Glutamatergic neuron (in vitro differentiated cells): ENCODE measurements around the gene FBXO42. TPM values are rescaled to one million over a fixed set of nuclear protein-coding genes. Genes with fewer than 3 reads are reported as not detected.

ENCODE experiments used
- DNase-seq: peaks from one replicate; pipeline ENCODE4 v3.0.0; 2022
- H3K27ac Mint-ChIP-seq: one replicate; pipeline ENCODE4 v1.8.0; 2020; ENCODE audit warnings: mild to moderate bottlenecking, mixed read lengths, inconsistent platforms; ENCODE audit not compliant: unreplicated experiment
- H3K27me3 Mint-ChIP-seq: one replicate; pipeline ENCODE4 v1.8.0; 2020; ENCODE audit warnings: mild to moderate bottlenecking, moderate library complexity, mixed read lengths, inconsistent platforms; ENCODE audit not compliant: unreplicated experiment
- H3K36me3 Mint-ChIP-seq: one replicate; pipeline ENCODE4 v1.8.0; 2020; ENCODE audit warnings: mild to moderate bottlenecking, mixed read lengths, inconsistent platforms; ENCODE audit not compliant: unreplicated experiment
- H3K4me1 Mint-ChIP-seq: one replicate; pipeline ENCODE4 v1.8.0; 2020; ENCODE audit warnings: mild to moderate bottlenecking, low read depth, mixed read lengths, inconsistent platforms; ENCODE audit not compliant: unreplicated experiment
- H3K4me3 Mint-ChIP-seq: one replicate; pipeline ENCODE4 v1.8.0; 2020; ENCODE audit warnings: mild to moderate bottlenecking, mixed read lengths, inconsistent platforms; ENCODE audit not compliant: unreplicated experiment
- H3K9me3 Mint-ChIP-seq: one replicate; pipeline ENCODE4 v1.8.0; 2020; ENCODE audit warnings: mild to moderate bottlenecking, moderate library complexity, mixed read lengths, inconsistent platforms; ENCODE audit not compliant: unreplicated experiment
- total RNA-seq: library from RNA; stranded (reverse); fragmentation: NEBNext Ultra II Directional; extraction: Animal tissue kit (Norgen Biotek cat#: 25700); gene quantifications from one replicate; pipeline ENCODE4 v1.2.1, GENCODE V29; 2021; ENCODE audit not compliant: unreplicated experiment
- TF ChIP-seq, protein P1 (sequence below): fragments of 200-600 bp; sonication (generic); IDR thresholded peaks from one replicate; pipeline ENCODE4 v1.5.0; 2021; ENCODE audit not compliant: partially characterized antibody, unreplicated experiment

Gene FBXO42
- total RNA-seq, 1 donor from 2014 or later = 27.7 TPM

DNA sequence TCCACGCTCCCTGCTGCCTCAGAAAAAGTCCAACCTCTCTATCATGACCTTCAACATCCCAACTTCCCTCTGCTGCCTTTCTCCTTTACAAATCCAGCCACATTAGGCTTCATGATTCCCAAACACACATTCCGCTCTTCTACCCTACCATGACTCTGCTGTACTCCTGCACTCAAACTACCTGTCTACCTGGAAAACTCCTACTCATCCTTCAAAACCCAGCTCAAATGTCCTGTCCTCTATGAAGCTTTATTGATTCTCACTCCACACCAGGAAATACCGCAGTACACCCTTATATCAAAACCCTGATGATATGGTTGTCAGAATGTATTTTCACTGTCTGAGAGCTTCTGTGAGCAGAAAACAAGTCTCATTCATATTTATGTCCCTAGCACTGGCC lies 148.7 kb downstream of the FBXO42 start:
- DNase-seq = no peak
- Mint-ChIP-seq H3K27ac (no peak overlapping the region), H3K4me1 (no peaks in the 10 kb centered on the region), H3K4me3 (no peak overlapping the region), H3K36me3 (no peaks in the 10 kb centered on the region), H3K27me3 (peaks cover 5% of the 10 kb centered on the region), H3K9me3 (peaks cover 3% of the 10 kb centered on the region)
- TF ChIP-seq, protein P1, sequence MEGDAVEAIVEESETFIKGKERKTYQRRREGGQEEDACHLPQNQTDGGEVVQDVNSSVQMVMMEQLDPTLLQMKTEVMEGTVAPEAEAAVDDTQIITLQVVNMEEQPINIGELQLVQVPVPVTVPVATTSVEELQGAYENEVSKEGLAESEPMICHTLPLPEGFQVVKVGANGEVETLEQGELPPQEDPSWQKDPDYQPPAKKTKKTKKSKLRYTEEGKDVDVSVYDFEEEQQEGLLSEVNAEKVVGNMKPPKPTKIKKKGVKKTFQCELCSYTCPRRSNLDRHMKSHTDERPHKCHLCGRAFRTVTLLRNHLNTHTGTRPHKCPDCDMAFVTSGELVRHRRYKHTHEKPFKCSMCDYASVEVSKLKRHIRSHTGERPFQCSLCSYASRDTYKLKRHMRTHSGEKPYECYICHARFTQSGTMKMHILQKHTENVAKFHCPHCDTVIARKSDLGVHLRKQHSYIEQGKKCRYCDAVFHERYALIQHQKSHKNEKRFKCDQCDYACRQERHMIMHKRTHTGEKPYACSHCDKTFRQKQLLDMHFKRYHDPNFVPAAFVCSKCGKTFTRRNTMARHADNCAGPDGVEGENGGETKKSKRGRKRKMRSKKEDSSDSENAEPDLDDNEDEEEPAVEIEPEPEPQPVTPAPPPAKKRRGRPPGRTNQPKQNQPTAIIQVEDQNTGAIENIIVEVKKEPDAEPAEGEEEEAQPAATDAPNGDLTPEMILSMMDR = no peak

- TF ChIP-seq, protein P1 = no peak
- no peak overlapping the region for H3K27ac Mint-ChIP-seq
These were observed 149.7 kb downstream of the FBXO42 start for GRCh38 chr1:16202281-16203210.

GRCh38 chr1:16199700-16200099 lies 152.6 kb downstream of the FBXO42 start:
- H3K4me1 Mint-ChIP-seq = no peaks in the 10 kb centered on the region

More at GRCh38 chr1:16202281-16203210, 149.7 kb downstream of the FBXO42 start:
- no peaks in the 10 kb centered on the region for H3K4me1 Mint-ChIP-seq
- no peak for DNase-seq
- no peak overlapping the region for H3K4me3 Mint-ChIP-seq
- H3K36me3 Mint-ChIP-seq = no peaks in the 10 kb centered on the region
- peaks cover 3% of the 10 kb centered on the region for H3K9me3 Mint-ChIP-seq
- peaks cover 5% of the 10 kb centered on the region for H3K27me3 Mint-ChIP-seq

GRCh38 chr1:16199157-16199501 lies 153.2 kb downstream of the FBXO42 start:
- H3K36me3 Mint-ChIP-seq = no peaks in the 10 kb centered on the region
- no peak overlapping the region for H3K27ac Mint-ChIP-seq
- no peak for DNase-seq
- TF ChIP-seq, protein P1 = no peak
- no peaks in the 10 kb centered on the region for H3K4me1 Mint-ChIP-seq
- peaks cover 7% of the 10 kb centered on the region for H3K9me3 Mint-ChIP-seq
- H3K4me3 Mint-ChIP-seq = no peak overlapping the region
- H3K27me3 Mint-ChIP-seq = peaks cover 2% of the 10 kb centered on the region

More at GRCh38 chr1:16199700-16200099, 152.6 kb downstream of the FBXO42 start:
- DNase-seq = no peak
- H3K27ac Mint-ChIP-seq = no peak overlapping the region
- peaks cover 2% of the 10 kb centered on the region for H3K27me3 Mint-ChIP-seq
- H3K4me3 Mint-ChIP-seq = no peak overlapping the region
- H3K36me3 Mint-ChIP-seq = no peaks in the 10 kb centered on the region
- TF ChIP-seq, protein P1 = no peak
- peaks cover 7% of the 10 kb centered on the region for H3K9me3 Mint-ChIP-seq

GRCh38 chr1:16198444-16199156 lies 153.7 kb downstream of the FBXO42 start:
- Mint-ChIP-seq H3K9me3 (peaks cover 7% of the 10 kb centered on the region), H3K36me3 (no peaks in the 10 kb centered on the region), H3K4me1 (no peaks in the 10 kb centered on the region), H3K27me3 (peaks cover 2% of the 10 kb centered on the region), H3K4me3 (no peak overlapping the region), H3K27ac (no peak overlapping the region)
- DNase-seq = no peak
- TF ChIP-seq, protein P1 = no peak
